ENCODE results near the gene NTNG1.
"Not testable (repeated sequence)": the region's sequence is repeated elsewhere in the genome, so short reads cannot be mapped to it uniquely, and the experiment has no call there.

NTNG1 gene

GRCh38 chr1:107145637-107146036, 4.8 kb downstream of the NTNG1 start:
- no peak for DNase-seq

- no peak for DNase-seq
These were observed 7.0 kb downstream of the NTNG1 start for GRCh38 chr1:107147843-107148242.

DNA sequence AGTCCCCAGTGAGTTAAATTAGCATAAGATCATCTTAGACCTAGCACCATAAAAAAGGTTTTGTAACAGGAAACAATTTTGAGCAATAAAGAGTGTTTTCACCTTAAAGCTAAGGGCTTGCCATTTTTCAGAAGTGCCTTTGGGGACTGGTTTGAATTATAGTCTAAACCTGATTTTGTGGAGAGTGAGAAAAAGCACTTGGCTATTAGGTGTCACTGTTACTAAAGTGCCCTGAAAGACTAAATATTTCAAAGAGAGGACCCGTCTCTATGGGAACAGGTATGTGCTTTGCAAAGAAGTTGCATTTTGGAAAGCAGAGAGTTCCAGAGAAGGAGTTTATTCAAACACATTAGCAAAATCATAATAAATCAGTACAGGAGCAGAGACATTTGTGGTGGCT, 9.1 kb downstream of the NTNG1 start:
- DNase-seq, result no peak

- DNase-seq, result no peak
These were observed 10.5 kb downstream of the NTNG1 start for GRCh38 chr1:107151295-107151694.

- no peak for DNase-seq
These were observed 11.6 kb downstream of the NTNG1 start for GRCh38 chr1:107152395-107152794.

GRCh38 chr1:107153014-107153413, 12.2 kb downstream of the NTNG1 start:
- DNase-seq, result no peak

DNA sequence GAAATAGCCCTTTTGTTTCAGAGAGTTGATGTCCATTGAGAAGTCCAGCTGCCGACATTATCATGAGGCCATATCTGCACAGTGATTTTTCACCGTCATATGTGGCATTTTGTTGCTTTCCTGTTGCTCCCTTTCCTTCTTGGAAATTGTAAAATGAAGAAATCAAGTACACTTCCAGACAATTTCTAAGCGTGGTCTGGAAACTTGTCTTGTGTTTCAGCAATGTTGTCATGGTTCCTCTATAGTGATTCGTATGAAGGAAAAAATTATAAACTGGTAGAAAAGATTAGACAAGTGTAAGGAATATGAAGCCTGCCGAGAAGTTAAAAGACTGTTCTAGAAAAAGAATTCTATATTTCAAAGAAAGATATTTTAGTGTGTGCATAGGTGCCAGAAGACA, 17.7 kb downstream of the NTNG1 start:
- no peak for DNase-seq

GRCh38 chr1:107158991-107159390, 18.2 kb downstream of the NTNG1 start:
- DNase-seq, result no peak

DNA sequence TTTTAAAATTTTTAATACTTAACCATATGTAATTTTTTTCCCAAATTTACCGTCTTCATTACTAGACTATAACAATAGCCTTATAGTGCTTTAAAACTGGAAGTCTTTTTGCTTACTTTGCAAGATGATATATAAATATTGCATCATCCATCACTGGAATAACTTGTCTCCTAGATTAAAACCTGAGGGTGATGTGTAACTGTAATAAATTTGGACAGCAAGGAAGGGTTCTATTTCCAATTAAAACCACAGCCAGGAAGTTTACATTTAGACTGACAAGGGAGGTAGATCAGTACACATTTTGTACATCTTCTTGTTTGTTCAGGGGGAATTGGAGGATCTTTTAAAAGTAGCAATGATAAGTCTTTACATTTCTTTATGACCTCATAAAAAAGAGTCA, 21.9 kb downstream of the NTNG1 start:
- DNase-seq, result no peak

- not testable (repeated sequence) for DNase-seq
These were observed 24.1 kb downstream of the NTNG1 start for GRCh38 chr1:107164901-107165300.

DNA sequence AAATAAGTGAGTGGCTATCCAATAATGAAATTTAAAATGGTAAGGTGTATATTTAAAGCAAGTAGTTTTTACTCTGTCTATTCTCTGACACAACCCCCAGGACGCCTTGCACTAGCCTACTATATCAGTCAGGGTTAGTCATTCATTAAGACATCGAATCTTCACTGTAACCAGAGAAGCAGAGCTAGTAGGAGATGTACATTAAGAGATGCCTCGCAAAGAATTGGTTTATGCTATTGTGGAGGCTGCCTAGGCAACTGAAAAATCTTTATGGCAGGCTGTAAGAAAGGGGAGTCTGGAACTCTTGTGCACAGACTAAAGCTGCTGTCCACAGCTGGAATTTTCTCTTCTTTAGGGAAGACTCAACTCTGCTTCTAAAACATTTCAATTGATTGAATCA, 28.8 kb downstream of the NTNG1 start:
- DNase-seq, result no peak

- no peak for DNase-seq
These were observed 30.5 kb downstream of the NTNG1 start for GRCh38 chr1:107171333-107171732.

GRCh38 chr1:107172450-107173170, 31.8 kb downstream of the NTNG1 start:
- DNase-seq, result no peak

DNA sequence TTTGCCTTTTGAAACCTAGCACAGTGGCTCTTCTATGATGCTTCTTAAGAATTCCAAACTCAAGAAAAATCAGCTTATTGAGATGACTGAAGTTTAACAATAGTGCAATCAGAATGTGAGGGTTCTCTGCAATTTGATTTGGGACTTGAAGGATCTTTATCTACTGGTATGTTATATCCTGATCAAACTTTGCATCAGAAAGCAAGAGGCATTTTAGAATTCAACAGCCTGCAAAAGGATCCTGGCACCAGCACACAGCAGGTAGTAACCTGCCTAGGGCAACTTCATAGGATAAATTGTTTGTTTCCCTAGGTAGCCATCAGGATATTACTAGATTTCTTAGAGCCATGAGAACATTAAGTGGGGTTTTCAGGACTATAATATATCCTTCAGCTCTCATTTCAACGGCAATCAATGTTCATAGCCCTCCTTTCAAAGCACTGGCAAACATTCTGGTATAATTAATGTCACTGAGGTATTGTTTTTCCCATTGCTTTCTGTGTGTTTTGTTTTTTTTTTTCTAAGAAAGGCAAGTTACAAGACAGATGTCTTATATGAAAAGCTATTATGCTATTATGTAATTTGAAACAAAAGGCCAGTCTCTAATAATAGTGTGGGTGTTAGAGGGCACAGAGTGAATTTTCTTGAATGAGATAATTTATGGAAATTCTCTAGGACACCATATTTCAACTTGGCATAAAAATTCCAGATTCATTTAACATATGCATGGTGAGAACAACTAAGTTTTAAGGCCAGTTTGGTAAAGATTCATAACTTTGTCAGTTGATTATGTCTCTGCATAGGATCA, 34.5 kb downstream of the NTNG1 start:
- peak; percentile 86 for DNase-seq

- no peak for DNase-seq
These were observed 40.6 kb downstream of the NTNG1 start for GRCh38 chr1:107181253-107181969.

GRCh38 chr1:107183011-107183410, 42.2 kb downstream of the NTNG1 start:
- DNase-seq, result no peak

DNA sequence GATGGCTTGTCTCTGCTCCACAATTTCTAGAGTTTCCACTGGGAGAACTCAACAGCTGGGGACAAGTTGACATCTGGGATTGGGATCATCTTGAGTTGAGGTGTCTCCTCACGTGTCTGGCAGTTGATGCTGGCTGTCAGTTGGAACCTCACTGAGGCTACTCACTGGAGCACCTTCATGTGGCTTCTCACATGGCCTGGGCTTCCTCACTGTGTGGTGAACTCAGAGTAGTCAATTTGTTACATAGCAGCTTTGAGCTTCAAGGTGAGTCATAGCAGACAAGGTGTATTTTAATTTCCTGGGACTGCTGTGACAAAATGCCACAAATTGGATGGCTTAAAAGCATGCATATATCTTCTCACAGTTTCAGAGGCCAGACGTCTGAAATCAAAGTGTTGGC, 44.0 kb downstream of the NTNG1 start:
- no peak for DNase-seq

DNA sequence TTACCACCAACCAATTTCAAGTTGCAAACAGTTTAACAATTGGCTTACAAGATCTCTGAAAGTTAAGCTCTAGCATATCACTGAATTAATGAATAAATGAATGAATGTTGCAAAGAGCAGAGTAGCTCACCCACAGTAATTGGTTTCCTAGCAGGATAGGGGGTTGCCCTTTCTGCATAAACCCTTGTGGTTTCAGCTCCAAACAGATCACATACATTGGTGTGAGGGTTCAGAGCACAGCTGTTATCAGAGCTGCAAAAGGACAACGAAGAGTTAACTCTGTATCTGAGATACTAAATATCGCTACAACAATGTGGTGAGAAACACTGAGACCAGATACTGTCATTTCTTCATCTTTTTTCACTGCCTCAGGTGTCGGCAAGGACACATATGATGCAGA, 46.6 kb downstream of the NTNG1 start:
- no peak for DNase-seq

DNA sequence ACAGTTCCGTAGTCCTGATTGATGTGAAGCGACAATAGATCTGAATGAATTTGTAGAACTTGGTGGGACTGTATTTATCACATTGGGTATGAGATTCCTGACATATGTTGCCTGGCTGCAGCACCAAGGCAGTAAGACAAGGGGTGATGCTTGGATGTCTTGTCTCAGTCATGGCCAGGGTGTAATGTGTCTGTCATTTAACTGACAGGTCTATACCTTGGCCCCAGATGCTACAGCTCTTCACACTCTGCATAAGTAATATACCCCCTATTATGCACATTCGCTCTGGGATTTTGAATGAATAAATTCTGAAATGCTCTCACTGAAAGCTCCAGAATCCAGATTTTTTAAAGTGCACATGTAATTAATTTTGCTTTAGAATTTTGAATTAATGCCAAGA, 47.3 kb downstream of the NTNG1 start:
- no peak for DNase-seq

DNA sequence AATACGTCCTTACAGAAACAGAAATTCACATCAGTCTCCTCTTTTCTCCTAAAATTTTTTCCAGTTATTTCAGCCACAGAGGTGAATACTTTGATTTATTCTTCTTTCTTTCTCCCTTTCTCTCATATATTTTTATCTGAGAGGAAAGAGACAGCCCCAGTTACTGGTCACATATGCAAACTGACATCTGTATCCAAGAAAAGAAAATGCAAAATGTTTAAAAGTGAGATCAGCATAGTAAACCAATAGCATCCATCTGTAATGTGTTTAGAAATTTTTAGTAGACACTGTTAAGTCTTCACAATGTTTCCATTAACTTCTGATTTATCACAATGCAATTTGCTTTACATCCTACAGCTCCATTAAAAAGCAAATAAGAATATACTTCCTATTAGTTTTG, 53.5 kb downstream of the NTNG1 start:
- no peak for DNase-seq

- no peak for DNase-seq
These were observed 54.6 kb downstream of the NTNG1 start for GRCh38 chr1:107195476-107195875.

DNA sequence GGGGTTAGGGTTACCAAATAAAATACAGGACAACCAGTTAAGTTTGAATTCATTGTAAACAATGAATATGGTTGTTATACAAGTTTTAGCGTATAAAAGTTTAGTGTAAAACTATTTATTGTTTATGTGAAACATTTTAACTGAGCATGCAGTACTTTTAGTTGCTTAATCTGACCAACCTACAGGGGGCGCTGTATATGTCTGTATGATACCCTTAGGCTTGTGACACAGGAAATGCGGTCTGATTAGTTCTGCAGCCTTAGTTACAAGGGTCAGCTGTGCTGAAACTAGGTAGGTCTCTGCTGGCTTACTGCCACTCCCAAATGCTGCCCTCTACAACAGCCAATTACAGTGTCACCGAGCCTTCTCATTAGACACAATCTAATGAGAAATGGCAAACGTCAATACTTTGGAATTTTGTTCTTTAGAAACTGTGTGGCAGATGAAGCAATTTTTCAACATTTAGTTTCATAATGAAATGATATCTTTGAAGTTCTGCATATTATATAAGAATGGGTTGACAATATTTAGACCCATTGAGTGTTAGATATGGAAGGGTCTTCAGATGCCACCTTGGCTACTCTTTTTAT, 56.2 kb downstream of the NTNG1 start:
- DNase-seq, result no peak

DNA sequence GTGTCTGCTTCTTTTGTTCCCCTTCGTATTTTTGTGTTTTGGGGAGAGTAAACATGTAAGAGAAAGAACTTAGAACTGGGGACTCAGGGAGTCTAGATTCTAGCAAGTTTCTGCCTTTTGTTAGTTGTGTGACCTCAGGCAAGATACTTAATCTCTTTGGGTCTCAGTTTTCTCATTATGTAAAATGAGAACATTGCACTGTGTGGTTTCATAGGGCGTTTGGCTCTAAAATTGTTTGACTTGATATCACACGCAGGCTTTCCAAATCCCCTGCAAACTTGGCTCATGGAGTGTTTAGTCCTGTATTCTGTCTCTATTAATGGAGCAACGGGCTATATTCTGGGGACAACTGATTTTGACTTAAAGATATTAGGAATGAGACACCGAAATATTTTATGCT, 57.7 kb downstream of the NTNG1 start:
- no peak for DNase-seq

DNA sequence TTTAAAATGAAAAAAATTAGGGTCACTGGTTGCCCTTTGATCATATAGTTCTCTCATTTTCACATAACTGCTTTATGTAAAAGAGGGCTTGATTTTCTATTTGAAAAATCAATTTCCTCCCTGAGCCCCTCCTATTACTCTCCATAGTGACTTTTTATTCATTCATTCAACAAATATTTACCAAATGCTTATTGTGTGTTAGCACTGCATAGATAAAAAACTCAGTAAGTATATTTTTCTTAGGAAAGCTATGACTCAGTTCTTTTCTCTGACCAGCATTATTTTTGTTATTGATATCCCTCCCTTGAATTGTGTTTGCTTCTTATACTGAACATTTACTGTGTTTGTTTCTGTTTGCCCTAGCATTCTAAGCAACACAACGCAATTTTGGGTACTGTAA, 59.8 kb downstream of the NTNG1 start:
- no peak for DNase-seq

Measured in NCI-H2227 treated with DMSO at 0.1 percent for 48 hours (cell line).